ENCODE results near the gene LRRK1.

The LRRK1 gene

DNA sequence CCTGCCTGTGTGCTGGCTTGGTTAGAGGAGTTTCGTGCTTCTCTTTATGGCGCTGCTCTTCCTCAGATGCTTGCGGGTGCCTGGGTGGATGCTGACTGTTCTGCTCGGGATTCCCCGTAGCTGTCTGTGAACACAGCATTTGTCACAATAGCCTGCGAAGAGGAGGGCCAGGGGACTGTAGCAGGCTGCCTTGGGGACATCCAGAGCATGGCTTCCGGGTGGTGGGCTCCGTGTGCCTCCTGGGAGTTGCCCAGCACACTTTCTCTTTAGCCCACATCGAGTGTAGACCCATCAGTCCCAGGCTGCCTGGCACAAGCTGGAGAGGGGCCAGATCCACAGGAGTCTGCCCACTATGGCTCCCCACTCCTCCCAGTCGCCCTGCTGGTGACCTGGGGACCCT lies 22.4 kb downstream of the LRRK1 start:
- DNase-seq = no peak

DNA sequence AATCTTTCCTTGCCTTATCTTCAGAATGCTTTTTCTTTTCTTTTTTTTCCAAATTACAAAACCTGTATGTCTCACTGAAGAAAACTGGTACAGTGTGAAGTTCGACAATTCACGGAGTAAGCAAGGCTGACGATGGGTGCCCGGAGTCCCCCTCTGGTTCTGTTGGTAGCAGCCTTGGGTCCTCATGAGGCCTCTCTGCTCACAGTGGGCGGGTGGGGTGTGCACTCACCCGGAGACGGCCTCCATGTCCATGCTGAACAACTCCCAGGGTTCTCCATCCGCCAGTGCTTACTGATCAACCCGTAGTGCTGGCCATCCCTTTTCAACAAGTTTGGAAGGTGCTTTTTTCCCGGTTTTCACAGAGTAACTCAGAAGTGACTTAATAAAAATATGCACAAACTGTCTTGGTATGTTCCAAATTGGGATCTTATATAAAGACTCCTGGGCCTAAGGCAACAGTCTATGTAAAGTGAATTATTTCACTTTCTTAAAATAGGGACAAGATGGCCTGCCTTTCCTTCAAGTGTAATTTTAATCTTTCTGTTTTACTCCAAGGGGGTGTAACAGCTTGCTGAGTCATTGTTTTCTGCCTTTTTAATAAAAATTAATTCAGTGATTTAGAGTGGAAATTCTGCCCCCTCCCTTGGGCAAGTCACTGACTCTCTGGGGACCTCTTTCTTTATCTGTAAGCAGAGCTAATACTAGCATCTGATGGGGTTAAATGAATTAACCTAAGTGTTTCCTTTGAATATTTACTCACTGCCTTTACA lies 23.7 kb downstream of the LRRK1 start:
- no peak for DNase-seq

DNA sequence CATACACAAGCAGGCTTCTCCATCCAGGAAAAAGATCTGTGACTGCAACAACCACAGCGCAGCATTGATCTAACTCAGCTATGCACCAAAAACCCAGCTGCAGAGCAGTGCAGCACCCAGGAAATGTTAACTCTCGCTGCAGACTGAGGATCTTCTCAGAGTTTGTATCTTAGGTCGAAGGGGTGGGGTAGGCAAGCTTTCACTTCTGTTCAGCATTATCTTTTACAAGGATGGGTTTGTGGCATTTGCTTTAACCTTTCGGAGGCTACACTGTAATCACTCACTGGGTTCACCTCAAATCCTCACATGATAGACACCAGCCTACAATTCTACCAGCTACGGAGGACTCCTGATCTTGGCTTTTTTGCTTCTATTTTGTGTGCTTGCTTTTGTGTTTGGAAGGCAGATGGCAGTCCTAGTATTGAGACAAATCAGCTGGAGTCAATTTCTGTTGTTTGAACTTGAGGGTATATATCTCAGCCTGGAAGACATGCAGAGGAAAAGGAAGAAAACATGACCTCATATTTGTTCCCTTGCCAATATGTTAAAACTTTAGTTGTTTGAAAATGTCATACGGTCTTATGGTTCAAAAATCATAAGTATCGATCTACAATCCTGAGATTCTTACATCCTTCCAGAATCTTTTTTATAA lies 25.2 kb downstream of the LRRK1 start:
- DNase-seq = no peak

DNA sequence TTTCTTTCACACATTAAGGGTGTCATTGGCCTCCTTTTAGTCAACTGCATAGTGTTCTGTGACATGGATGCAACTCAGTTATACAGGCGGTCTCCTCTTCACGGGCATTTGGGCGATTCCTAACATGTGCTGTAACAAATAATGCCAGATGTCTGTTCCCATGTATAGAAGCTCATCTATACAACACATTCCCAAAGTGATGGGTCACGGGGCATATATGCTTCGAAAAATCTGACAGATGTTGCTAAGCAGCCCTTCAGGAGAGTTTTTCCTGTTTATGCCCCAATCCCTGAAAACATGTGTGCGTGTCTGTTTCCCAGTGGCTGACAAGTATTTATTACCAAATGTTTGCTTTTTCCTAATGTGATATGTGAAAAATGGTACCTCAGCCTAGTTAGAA lies 25.8 kb downstream of the LRRK1 start:
- DNase-seq = no peak

DNA sequence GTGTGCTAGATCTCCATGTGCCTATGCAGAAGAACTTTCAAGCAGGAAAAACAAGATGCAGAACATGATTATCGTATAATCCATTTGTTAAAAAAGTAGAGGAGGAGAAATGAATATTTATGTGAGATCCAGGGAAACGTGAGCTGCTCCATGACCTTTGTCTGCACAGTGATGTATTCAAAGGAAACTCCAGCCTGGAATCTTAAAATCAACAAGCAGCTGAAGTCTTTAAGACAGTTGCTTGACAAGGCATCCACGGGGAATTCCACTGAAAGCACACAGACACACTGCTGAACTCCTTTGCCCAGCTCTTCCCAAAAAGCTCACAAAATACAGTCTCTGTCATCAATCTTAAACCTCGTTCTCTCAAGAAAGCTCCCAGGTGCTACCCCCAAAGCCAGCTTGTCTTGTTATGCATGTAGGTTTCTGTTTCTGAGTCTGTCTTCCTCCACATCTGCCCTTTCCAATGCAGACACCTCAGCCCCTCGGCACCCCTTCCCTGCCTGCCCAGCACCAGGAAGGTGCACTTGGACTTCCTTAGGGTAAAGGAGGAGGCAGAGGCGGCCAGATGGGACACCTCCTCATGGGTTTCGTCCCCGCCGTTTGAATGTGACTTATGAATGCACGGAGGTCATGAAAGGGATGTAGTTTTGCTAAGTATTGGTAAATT lies 28.7 kb downstream of the LRRK1 start:
- DNase-seq = no peak

DNA sequence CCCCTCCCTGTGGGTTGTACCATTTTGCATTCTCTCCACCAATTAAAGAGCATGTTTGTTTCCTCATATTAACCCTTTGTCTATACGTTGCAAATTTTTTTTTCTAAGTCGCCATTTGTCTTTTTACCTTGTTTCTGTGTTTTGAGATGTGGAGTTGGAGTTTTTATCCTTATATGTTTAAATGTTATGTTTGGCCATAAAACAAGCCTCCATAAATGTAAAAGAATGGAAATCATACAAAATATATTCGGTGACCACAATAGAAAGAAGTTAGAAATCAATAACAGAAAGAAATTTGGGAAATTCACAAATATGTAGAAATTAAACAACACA lies 29.2 kb downstream of the LRRK1 start:
- DNase-seq = no peak

DNA sequence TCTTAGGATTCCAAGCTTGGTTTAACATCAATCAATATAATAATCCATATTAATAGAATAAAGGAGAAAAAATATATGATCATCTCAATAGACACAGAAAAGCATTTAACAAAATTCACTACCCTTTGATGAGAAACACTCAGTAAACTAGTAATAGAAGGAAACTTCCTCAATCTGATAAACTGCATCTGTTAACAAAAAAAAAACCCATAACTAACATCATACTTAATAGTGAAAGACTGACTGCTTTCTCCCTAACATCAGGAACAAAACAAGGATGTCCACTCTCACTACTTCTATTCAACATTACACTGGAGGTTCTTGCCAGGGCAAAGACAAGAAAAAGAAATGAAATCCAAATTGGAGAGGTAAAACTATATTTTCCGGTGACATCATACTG lies 30.5 kb downstream of the LRRK1 start:
- DNase-seq = no peak

DNA sequence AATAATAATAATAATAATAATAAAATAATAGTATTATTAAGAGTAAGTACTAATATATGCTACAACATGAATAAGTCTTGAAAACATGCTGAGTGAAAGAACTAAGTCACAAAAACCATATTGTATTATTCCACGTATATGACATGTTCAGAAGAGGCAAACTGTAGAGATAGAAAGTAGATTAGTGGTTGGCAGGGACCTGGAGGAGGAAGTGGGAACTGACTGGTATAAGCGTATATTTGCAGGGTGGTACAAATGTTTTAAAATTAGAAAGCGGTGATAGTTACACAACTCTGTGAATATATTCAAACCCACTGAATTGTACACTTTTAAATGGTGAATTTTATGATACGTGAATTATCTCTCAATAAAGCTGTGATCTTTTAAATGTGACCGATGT lies 32.8 kb downstream of the LRRK1 start:
- DNase-seq = no peak

DNA sequence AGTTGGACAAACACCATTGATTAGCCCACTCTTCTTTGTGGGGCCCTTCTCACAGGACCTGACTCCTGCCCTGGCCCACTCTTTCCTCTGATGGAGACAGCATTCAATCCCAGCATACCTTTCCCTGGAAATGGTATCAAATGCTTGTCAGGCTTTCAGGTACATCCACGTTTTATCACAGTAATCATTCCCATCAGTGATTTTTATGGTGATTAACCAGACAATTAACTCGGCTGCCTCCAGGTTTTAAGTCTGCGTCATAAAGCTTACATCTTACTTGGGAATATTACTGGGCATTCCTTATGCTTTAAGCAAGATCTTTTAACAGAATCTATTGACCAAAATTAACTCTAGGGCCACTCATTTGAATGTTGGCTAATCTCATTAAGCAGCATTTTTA lies 33.4 kb downstream of the LRRK1 start:
- no peak for DNase-seq

DNA sequence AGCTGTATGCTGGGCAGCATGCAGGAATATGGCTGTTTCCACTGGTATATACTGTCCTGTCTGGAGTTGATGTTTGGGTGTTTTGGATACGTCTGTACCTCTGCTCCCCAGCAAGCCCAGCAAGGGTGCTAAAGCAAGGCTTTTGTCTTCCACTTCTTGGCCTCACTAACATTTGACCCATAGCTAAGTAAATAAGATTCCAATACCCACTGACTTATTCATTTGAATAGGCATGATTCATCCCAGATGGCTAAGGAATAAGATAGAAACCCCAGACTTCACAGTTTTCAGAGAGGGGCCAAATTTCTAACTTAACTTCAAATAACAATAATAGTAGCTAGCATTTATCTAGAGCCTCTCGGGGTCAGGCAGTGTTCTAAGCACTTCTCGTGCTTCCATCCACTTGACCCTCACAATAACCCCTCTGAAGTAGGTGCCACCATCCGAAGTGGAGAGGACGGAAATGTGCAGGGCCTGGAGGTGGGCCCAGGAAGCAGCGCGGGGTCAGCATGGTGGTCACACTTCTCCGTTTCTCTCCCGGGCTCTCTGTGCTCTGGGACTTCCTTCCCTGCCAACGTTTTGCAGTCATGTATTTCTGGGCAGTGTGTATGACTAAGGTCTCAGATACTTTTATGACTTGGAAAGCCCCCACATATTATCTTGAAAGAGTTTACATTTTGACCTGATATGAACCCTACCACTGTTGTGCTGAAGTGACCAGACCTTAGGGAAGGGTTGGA lies 39.3 kb downstream of the LRRK1 start:
- DNase-seq = no peak

DNA sequence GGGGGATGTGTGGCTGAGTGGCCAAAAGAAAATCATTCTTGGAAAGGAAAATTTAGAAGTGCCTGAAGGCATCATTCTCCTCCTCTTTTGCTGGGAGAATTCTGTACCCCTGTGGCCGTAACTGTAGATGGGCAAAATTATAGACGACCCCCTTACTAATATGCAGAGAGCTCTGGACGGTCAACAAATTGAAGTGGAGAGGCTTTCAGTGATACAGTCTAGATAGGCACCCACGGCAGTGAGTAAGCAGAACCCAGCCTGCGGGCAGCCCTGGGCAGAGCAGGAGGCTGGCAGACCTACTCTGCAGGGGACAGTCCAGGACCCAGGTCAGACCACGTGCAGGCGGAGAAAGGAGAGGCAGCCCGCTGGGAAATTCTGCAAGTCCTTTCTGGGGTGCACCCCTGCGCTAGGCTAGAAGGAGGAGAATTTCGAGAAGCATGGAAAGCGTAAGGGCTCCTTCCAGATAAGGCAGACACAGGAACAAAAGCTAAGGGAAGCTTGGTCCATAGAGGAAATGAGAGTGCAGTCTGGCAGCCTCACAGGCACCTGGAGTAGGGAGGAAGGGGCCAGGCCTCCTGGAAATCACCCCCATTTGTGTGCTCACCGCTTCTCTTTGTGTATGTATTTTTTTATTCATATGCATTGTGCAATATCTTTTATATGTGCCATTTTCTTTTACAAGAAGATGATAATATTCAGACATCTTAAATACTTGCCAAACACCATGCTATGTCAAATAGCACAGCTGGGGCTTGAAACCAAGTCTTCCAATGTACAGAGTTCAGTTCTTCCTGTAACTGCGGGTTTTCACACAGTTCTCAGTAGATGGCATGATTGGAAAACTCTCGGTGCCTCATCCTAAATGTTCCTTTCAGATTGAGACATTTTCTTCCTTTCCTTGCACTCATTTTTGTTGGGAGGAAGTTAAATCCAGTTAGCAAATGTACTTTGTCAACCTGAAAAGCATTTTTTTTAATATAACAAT lies 40.2 kb downstream of the LRRK1 start:
- no peak for DNase-seq

DNA sequence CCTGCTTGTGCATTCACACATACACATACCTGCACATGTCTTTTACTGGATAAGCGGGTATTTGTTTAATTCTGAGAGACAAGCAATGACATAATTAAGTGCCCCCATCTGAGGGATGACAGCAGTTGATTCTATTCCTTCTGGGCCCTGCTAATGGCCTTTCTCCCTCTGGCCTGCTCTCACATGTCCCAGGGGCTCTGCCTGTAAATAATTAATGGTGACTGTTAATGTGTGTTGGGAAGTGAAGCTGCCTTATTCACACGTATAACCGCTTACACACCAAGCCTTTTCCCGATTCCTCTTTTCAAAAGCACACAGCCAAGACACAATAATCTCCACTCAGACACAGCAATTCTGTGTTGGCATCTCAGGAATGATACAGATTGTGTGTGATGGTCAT lies 47.8 kb downstream of the LRRK1 start:
- DNase-seq = no peak

DNA sequence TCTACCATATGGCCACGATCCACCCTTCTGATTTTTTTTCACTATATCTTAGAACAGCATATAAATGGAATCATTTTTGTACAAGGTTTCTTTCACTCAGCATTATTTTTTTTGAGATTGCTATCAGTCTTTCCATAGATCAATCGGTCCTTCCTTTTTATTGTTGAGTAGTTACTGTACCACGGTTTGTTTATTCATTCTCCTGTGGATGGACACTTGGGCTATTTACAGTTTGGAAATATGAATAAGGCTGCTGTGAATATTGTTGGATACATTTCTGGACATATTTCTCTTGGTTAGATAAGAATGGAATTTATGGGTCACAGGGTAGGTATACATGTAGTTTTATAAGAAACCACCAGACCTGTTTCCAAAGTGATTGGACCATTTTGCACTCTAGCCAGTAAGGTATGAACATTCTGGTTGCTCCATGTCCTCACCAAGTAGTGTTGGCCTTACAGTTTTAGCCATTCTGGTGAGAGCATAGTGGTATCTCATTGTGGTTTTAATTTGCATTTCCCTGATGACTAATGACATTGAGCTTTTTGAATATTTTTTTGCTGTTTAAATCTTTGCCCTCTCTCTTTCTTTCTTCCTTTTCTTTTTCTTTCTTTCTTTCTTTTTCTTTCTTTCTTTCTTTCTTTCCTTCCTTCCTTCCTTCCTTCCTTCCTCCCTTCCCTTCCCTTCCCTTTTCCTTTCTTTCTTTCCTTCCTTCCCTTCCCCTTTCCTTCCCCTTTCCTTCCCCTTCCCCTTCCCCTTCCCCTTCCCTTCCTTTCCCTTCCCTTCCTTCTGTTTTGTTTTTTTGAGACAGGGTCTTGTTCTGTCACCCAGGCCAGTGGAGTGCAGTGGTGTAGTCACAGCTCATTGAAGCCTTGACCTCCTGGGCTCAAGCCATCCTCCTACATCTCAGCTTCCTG lies 49.2 kb downstream of the LRRK1 start:
- DNase-seq = no peak

DNA sequence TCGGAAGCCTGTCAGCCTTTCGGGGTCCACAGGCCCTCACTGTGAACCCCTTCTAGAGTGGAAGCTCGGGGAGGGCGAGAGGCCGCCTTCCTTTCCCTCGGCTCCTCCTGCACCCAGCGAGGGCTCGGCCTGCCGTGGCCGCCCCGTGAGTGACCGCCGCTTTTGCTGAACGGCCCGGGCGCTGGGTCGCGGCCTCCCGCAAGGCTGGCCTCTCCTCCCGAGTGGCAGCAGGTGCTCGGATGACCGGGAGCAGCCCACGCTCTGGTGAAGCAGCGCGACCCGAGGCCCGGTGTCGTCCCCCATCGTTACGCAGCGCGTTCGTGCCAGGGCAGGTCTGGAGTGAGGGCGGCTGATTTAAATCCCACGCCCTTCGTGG lies 53.8 kb downstream of the LRRK1 start:
- no peak for DNase-seq

DNA sequence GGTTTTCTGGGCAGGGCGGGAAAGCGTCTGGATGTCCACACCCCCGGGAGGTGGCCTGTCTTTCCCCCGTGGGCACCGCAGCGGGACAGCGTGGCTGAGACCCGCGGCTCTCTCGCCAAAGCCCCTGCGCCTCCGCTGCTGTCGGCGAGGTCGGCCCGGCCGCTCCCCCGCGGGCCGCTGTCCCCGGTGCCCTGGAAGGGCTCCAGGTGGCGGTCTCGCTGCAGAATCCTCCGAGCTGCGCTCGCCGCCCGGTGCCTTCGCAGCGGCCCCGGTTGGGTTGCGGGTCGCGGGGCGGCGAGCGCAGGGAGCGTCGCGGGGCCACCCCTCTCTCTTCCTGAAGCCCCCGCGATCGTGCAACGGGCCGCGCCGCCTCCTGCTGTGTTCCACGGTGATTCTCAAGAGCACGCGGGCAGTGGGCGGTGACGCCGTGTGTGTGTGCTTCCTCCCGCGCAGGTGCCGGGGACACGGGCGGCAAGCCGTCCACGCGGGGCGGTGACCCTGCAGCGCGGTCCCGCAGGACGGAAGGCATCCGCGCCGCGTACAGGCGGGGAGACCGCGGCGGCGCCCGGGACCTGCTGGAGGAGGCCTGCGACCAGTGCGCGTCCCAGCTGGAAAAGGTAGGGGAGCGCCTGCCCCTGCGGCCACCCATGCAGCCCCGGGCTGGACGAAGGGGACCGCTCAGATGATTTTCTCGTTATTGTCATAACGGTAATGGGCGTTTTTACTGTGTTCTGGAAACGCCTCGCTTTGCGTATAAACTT lies 54.4 kb downstream of the LRRK1 start:
- DNase-seq = no peak

DNA sequence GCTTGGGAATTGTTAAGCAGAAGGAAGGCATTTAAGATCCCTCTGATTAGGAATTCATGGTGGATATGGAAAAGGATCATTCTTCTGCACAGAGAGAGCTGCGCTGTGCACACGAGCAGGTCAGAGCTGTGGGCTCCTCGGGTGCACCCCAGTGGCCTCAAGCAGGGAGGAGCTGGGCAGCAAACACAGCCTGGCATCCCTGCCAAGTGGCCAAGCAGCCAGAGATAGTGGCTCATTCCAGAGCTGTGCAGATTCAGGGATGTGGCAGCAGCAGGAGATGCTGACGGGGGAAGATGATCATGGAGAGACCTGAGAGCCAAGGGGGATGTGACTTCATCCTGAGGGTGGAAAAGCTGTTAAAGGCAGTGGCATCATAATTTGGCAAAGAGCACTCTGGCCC lies 55.9 kb downstream of the LRRK1 start:
- no peak for DNase-seq

DNA sequence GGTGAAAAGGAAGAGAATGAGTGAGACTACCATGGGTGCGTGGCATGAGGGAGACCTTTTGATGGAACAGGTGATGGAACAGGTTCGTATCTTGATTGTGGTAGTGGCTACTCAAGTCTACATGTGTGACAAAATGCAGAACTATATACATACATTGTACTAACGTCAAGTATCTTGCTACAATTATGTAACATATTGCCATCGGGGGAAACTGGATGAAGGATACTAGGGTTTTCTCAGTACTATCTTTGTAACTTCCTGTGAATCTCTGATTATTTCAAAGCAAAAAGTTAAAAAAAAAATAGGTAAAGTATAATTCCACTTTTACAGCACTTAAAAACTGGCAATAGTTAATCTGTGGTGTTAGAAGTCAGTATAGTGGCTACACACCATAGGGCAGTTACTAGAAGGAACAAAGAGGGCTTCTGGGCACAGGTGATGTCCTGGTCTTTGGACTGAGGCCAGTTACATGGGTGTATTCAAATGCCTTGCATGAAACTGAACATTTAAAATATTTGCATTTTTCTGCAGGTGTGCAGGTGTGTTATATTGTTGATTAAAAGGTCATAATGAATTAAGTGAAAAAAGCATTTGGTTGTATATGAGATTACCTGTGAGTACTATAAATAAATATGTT lies 61.4 kb downstream of the LRRK1 start:
- DNase-seq = no peak

DNA sequence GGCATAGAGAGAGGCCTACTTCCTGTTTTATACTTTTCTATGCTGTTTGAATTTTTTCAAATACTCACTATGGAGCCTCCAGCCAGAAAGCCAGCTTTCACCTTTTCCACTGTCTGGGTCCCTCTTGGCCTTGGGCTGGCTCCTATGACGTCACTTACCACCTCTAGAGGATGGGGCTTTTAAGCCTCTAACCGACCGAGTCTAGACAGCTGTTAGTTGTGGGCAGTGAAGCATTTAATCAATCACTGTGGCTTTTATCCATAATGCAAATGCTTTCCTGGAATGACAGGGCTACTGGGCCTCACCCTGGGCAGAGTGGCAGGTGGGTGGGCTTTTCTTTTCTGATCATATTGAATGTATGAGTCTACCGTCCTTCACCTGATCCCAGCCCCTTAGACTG lies 61.9 kb downstream of the LRRK1 start:
- DNase-seq = no peak

DNA sequence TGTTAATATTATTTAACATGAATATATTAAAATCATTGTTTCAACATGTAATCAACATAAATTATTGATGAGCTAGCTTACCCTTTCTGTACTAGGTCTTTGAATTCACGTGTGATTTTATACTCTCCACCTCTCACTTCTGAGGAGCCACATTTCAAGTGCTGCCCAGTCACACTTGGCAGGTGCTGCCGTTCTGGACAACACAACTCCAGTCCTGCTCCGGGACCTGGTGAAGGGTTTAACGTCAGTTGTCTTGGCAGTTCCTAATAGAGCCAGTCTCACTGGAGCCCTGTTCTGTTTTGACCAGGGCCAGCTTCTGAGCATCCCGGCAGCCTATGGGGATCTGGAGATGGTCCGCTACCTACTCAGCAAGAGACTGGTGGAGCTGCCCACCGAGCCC lies 64.1 kb downstream of the LRRK1 start:
- no peak for DNase-seq

DNA sequence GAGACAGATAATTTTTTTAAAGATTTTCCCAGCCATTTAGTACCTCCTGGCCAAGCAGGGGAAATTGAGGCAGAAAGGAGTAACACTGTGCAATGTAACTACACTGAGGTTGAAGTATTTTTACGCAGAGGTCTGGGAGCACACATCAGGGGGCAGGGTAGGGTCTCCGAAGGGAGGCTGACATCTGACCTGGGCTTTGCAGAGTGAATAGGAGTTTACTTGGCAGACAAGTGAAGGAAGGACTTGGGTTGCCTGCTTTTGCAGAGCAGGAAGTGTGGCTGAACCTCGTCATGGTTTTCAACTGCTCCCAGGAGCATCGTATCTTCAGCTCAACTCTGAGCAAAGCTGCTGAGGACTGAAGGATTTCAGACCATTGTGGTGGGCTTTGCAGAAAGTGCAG lies 66.2 kb downstream of the LRRK1 start:
- DNase-seq = no peak

Measured in GOT3 (cell line).